ENCODE results near the gene ZNF213. TPM values are rescaled to one million over a fixed set of nuclear protein-coding genes. Genes with fewer than 3 reads are reported as not detected.
"Not testable (repeated sequence)": the region's sequence is repeated elsewhere in the genome, so short reads cannot be mapped to it uniquely, and the experiment has no call there.

ZNF213 gene
- total and polyA plus RNA-seq, 2 donors: 1.5 to 5.2 TPM

DNA sequence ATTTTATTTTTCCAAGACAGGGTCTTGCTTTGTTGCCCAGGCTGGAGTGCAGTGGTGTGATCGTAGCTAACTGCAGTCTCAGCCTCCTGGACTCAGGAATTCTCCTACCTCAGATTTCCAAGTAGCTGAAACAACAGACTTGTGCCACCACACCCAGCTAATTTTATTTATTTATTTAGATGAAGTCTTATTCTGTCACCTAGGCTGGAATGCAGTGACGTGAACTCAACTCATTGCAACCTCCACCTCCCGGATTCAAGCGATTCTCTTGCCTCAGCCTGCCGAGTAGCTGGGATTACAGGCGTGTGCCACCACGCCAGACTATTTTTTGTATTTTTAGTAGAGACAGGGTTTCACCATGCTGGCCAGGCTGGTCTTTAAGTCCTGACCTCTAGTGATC lies 33.9 kb downstream of the ZNF213 start:
- WGBS: 89% methylated on average over 7 of the region's 7 CpGs
- H3K27me3 ChIP-seq (ENCODE audit: control insufficient read depth in 2 of 2, insufficient read depth in 1 of 2, low read length in 1 of 2): peaks cover 57 to 88% of the 10 kb centered on the region in 2 donors

DNA sequence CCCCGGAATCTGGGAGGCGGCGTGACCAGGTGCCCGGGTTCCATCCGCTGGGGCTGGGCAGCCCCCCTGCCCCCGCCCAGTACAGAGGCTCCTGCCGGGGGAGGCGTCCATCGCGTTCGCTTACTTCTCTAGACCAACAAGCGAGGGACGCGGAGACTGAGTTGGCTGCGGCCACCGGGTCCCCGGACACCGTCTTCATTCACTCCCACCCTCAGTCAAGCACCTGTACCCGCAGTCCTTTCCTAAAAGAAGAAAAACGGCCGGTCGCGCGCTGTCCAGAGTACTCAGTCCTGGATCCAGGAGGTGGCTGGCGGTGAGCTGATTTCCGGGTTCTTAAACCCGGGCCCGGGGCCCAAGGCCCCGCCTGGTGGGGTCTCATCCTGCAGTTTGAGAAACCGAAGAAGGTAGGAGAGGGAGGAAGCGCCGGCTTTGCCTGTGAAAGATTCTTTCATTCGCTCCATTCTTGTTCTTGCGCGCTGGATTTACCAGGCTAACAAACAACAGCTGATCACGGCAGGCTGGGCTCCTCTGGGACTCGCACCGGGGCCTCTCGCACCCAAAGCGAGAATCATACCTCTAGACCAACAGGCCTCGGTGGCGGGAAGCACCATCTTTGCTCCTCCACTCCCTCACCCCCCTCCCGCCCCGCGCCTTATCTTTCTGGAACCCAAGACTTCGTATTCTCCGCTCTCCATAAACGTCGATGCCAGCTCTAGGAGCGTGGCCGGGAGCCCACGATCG lies 35.8 kb downstream of the ZNF213 start:
- H3K36me3 ChIP-seq (ENCODE audit: control insufficient read depth in 2 of 2, insufficient read depth in 2 of 2, low read length in 1 of 2): no peaks in the 10 kb centered on the region
- H3K27ac ChIP-seq (ENCODE audit: low read depth in 1 of 2, low read length in 1 of 2): no peak overlapping the region
- H3K27me3 ChIP-seq (ENCODE audit: control insufficient read depth in 2 of 2, insufficient read depth in 1 of 2, low read length in 1 of 2): peaks cover 74 to 91% of the 10 kb centered on the region in 2 donors
- 2% methylated on average over 53 of the region's 53 CpGs for WGBS
- peaks cover 5 to 20% of the 10 kb centered on the region in 2 donors for H3K4me1 ChIP-seq (ENCODE audit: control insufficient read depth in 2 of 2, insufficient read depth in 2 of 2, low read length in 2 of 2)
- peak overlapping the region in 1 of 2 donors; percentile 5 for H3K4me3 ChIP-seq (ENCODE audit: low read length in 2 of 2)
- peaks cover 2 to 17% of the 10 kb centered on the region in 2 donors for H3K9me3 ChIP-seq (ENCODE audit: control insufficient read depth in 2 of 2, insufficient read depth in 1 of 2, low read length in 1 of 2)
- DNase-seq (ENCODE audit: low read depth in 6 of 9, low spot score in 9 of 9): no peak

More for the DNA sequence above, 33.9 kb downstream of the ZNF213 start:
- H3K4me3 ChIP-seq (ENCODE audit: low read length in 2 of 2); DNase-seq (ENCODE audit: low read depth in 6 of 9, low spot score in 9 of 9); H3K36me3 ChIP-seq (ENCODE audit: control insufficient read depth in 2 of 2, insufficient read depth in 2 of 2, low read length in 1 of 2); H3K27ac ChIP-seq (ENCODE audit: low read depth in 1 of 2, low read length in 1 of 2): not testable (repeated sequence)
- peaks cover 5 to 17% of the 10 kb centered on the region in 2 donors for H3K4me1 ChIP-seq (ENCODE audit: control insufficient read depth in 2 of 2, insufficient read depth in 2 of 2, low read length in 2 of 2)
- H3K9me3 ChIP-seq (ENCODE audit: control insufficient read depth in 2 of 2, insufficient read depth in 1 of 2, low read length in 1 of 2): peaks cover 1 to 12% of the 10 kb centered on the region in 2 donors

DNA sequence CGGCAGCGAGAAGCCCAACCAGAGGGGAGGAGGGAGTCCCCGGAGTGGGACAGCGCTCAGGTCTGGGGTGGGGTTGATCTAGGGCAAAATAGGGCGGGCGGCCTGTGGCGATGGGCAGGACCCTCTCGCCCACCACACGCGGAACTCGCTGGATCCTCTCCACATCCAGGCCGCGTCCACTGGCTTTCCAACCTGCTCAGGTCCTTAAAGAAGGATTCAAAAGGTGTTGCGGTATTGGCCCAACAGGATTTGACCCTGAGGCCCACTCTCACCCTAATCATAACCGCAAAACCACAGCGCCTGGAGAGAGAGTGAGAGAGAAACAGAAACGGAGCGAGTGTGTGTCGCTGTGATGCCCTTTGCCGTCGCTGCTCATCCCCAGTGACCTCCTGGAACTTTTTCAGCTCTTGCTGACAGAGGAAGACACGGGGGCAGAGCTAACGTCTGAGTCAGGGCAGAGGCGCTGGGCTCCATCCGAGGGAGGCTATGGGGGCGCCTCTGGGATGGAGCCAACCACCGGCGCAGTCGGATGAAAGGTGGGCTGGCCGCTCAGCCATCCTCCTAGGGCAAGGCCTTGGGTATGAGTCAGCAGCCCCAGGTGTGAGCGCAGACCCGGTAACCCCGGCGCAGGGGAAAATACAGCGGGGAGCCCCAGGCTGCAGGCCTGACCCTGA lies 36.5 kb downstream of the ZNF213 start:
- H3K4me3 ChIP-seq (ENCODE audit: low read length in 2 of 2): peak overlapping the region in 1 of 2 donors; percentile 12
- H3K9me3 ChIP-seq (ENCODE audit: control insufficient read depth in 2 of 2, insufficient read depth in 1 of 2, low read length in 1 of 2): peaks cover 2 to 17% of the 10 kb centered on the region in 2 donors
- 3% methylated on average over 35 of the region's 35 CpGs for WGBS
- no peak for DNase-seq (ENCODE audit: low read depth in 6 of 9, low spot score in 9 of 9)
- H3K27me3 ChIP-seq (ENCODE audit: control insufficient read depth in 2 of 2, insufficient read depth in 1 of 2, low read length in 1 of 2): peaks cover 81 to 96% of the 10 kb centered on the region in 2 donors
- H3K4me1 ChIP-seq (ENCODE audit: control insufficient read depth in 2 of 2, insufficient read depth in 2 of 2, low read length in 2 of 2): peaks cover 5 to 17% of the 10 kb centered on the region in 2 donors
- H3K36me3 ChIP-seq (ENCODE audit: control insufficient read depth in 2 of 2, insufficient read depth in 2 of 2, low read length in 1 of 2): no peaks in the 10 kb centered on the region
- H3K27ac ChIP-seq (ENCODE audit: low read depth in 1 of 2, low read length in 1 of 2): no peak overlapping the region

DNA sequence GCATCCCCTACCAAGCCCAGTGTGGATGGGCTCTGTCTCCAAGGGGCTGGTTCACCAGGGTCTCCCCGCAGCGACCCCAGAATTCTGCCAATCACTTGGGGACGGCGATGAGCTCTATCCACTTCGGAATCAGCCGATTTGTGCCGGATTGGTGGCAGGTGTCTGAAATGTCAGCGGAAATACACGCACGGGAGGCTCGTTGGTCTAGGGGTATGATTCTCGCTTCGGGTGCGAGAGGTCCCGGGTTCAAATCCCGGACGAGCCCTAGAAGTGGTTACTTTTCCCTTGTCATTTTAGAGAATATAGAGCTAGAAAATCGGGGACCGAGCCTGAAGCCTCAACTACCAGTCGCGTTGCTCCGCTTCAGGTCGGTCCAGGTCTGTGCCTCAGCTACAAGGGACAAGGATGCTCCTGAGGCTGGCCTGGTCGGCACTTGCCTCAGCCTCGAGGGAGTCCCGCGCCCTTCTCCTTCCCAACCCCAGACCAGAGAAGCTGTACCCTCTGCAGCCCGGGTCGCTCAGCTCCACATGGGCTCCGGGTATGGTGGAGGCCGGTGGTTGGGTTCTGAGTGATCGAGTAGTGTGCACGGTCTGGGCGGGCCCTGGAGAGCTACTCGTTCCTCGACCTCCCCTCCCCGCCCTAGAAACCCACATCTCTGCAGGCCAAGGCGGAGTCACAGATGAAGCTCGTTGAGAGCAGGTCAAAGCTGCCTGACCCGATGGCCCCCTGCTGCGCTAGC lies 37.2 kb downstream of the ZNF213 start:
- WGBS: 12% methylated on average over 41 of the region's 41 CpGs
- peaks cover 5 to 17% of the 10 kb centered on the region in 2 donors for H3K4me1 ChIP-seq (ENCODE audit: control insufficient read depth in 2 of 2, insufficient read depth in 2 of 2, low read length in 2 of 2)
- peaks cover 81 to 96% of the 10 kb centered on the region in 2 donors for H3K27me3 ChIP-seq (ENCODE audit: control insufficient read depth in 2 of 2, insufficient read depth in 1 of 2, low read length in 1 of 2)
- peaks cover 2 to 17% of the 10 kb centered on the region in 2 donors for H3K9me3 ChIP-seq (ENCODE audit: control insufficient read depth in 2 of 2, insufficient read depth in 1 of 2, low read length in 1 of 2)
- H3K36me3 ChIP-seq (ENCODE audit: control insufficient read depth in 2 of 2, insufficient read depth in 2 of 2, low read length in 1 of 2): no peaks in the 10 kb centered on the region
- no peak overlapping the region for H3K4me3 ChIP-seq (ENCODE audit: low read length in 2 of 2)
- DNase-seq (ENCODE audit: low read depth in 6 of 9, low spot score in 9 of 9): no peak
- no peak overlapping the region for H3K27ac ChIP-seq (ENCODE audit: low read depth in 1 of 2, low read length in 1 of 2)

DNA sequence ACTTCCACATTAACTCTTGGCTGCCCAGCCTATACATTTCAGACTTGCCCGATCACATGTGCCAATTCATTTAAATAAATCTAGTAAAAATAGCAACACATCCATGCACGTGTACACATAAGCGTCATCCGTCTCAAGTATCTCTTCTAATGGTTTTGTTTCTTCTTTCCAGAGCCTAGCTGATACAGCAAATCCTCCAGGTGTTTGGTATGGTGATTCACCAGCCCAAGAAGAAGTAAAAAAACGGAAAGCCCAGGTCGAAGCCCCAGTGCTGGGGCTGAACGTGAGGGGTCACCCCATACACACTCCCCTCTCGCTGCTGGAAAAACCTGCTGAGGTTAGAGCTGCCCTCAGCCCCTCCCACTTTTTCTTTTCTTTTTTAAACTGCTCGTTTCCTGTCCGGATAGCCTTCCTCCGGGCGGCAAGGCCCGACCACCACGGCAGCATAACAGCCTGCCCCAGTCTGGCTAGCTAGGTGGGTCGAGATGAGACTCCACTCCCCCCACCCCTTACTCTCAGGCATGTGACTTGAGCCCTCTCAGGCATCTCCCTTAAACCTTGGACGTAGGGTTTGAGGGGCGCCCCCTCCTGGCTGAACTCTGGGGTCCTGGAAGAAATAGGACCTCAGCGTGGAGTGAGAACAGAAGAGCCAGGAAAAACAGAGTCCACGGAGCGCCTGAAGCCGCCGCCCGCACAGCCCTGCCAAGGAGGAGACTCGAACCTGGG lies 39.2 kb downstream of the ZNF213 start:
- no peak overlapping the region for H3K27ac ChIP-seq (ENCODE audit: low read depth in 1 of 2, low read length in 1 of 2)
- WGBS: 5% methylated on average over 24 of the region's 24 CpGs
- H3K4me3 ChIP-seq (ENCODE audit: low read length in 2 of 2): no peak overlapping the region
- H3K27me3 ChIP-seq (ENCODE audit: control insufficient read depth in 2 of 2, insufficient read depth in 1 of 2, low read length in 1 of 2): peaks cover 80 to 99% of the 10 kb centered on the region in 2 donors
- peaks cover 2 to 17% of the 10 kb centered on the region in 2 donors for H3K9me3 ChIP-seq (ENCODE audit: control insufficient read depth in 2 of 2, insufficient read depth in 1 of 2, low read length in 1 of 2)
- H3K36me3 ChIP-seq (ENCODE audit: control insufficient read depth in 2 of 2, insufficient read depth in 2 of 2, low read length in 1 of 2): no peaks in the 10 kb centered on the region
- H3K4me1 ChIP-seq (ENCODE audit: control insufficient read depth in 2 of 2, insufficient read depth in 2 of 2, low read length in 2 of 2): peaks cover 5 to 17% of the 10 kb centered on the region in 2 donors
- peak in 1 of 9 donors; percentile 47 for DNase-seq (ENCODE audit: low read depth in 6 of 9, low spot score in 9 of 9)

DNA sequence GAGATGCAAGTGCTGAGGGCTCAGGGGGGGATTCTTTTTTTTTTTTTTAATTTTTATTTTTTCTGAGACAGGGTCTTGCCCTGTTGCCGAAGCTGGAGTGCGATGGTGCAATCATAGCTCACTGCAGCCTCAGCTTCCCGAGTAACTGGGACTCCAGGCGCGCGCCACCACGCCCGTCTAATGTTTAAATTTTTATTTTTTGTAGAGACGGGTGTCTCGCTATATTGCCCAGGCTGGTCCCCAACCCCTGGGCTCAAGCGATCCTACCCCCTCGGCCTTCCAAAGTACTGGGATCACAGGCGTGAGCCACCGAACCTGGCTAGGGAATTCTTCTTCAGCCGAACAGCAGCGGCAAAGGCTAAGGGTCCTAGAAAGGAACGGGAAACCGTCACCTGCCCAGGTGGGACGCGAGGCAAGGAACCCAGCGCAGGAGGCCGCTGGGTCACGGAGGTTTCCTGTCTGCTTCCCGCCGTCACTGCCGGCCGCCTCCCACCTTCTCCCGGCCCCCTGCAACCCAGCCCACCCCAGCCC lies 39.9 kb downstream of the ZNF213 start:
- Histone ChIP-seq H3K27me3 (ENCODE audit: control insufficient read depth in 2 of 2, insufficient read depth in 1 of 2, low read length in 1 of 2) (peaks cover 80 to 99% of the 10 kb centered on the region in 2 donors), H3K27ac (ENCODE audit: low read depth in 1 of 2, low read length in 1 of 2) (no peak overlapping the region), H3K4me1 (ENCODE audit: control insufficient read depth in 2 of 2, insufficient read depth in 2 of 2, low read length in 2 of 2) (peaks cover 5 to 17% of the 10 kb centered on the region in 2 donors), H3K9me3 (ENCODE audit: control insufficient read depth in 2 of 2, insufficient read depth in 1 of 2, low read length in 1 of 2) (peaks cover 2 to 17% of the 10 kb centered on the region in 2 donors), H3K4me3 (ENCODE audit: low read length in 2 of 2) (no peak overlapping the region), H3K36me3 (ENCODE audit: control insufficient read depth in 2 of 2, insufficient read depth in 2 of 2, low read length in 1 of 2) (no peaks in the 10 kb centered on the region)
- WGBS: 19% methylated on average over 28 of the region's 28 CpGs
- DNase-seq (ENCODE audit: low read depth in 6 of 9, low spot score in 9 of 9): no peak

DNA sequence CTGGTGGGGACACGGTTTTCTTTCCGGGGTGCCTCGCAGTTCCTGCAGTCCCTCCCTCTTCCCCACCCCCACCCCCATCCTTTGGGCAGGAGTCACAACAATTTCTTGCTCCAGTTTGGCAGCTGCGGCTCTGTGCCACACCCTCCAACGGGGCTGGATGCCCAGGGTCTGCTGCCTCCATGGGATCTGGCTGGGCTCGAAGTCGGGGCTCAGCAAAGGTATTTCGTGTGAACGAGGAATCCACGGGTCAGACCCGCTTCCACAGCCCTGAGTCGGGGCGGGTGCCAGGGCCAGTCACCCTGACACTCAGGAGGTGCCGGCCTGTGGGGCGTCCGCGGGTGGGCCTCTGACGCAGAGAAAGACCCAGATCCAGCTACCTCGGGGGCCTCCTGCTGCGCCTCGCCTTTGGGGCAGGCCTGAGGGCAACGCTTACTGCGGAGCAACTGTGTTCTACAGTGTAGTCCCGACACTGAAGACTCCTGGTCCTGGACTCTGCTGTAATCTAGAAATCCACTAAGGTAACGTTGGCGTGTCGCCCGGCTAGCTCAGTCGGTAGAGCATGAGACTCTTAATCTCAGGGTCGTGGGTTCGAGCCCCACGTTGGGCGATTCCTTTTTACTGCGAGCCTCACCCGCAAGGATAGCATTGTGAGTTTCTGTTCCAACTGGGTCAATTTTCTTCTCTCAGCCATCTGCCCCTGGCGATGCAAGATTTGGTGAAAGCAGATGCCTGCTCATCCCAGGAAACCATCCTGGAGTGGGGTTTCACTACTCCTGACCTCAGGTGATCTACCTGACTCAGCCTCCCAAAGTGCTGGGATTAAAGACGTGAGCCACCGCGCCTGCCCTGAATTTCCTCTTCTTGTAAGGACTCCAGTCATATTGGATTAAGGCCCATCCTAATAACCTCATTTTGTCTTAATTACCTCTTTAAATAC lies 40.6 kb downstream of the ZNF213 start:
- WGBS: 16% methylated on average over 39 of the region's 39 CpGs
- Histone ChIP-seq H3K9me3 (ENCODE audit: control insufficient read depth in 2 of 2, insufficient read depth in 1 of 2, low read length in 1 of 2) (peaks cover 2 to 17% of the 10 kb centered on the region in 2 donors), H3K36me3 (ENCODE audit: control insufficient read depth in 2 of 2, insufficient read depth in 2 of 2, low read length in 1 of 2) (no peaks in the 10 kb centered on the region), H3K4me3 (ENCODE audit: low read length in 2 of 2) (no peak overlapping the region), H3K27me3 (ENCODE audit: control insufficient read depth in 2 of 2, insufficient read depth in 1 of 2, low read length in 1 of 2) (peaks cover 83 to 99% of the 10 kb centered on the region in 2 donors), H3K27ac (ENCODE audit: low read depth in 1 of 2, low read length in 1 of 2) (no peak overlapping the region), H3K4me1 (ENCODE audit: control insufficient read depth in 2 of 2, insufficient read depth in 2 of 2, low read length in 2 of 2) (peaks cover 5 to 15% of the 10 kb centered on the region in 2 donors)
- no peak for DNase-seq (ENCODE audit: low read depth in 6 of 9, low spot score in 9 of 9)

Measured in thymus (tissue), 11 donors.